ENCODE data around the gene PRKAR2B.

DNA sequence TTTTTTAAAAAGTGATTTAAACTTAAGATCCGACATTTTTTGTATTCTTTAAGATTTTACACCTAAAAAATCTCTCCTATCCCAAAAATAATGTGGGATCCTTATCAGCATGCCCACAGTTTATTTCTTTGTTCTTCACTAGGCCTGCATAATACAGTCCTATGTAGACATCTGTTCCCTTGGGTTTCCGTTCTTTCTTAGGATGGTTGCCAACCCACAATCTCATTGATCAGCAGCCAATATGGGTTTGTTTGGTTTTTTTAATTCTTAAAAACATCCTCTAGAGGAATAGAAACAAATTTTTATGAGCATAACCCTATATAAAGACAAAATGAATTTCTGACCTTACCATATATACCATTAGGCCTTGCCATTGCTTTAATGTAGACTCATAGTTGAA is 115.9 kb downstream of the PRKAR2B start:
- TF ChIP-seq, protein P1, sequence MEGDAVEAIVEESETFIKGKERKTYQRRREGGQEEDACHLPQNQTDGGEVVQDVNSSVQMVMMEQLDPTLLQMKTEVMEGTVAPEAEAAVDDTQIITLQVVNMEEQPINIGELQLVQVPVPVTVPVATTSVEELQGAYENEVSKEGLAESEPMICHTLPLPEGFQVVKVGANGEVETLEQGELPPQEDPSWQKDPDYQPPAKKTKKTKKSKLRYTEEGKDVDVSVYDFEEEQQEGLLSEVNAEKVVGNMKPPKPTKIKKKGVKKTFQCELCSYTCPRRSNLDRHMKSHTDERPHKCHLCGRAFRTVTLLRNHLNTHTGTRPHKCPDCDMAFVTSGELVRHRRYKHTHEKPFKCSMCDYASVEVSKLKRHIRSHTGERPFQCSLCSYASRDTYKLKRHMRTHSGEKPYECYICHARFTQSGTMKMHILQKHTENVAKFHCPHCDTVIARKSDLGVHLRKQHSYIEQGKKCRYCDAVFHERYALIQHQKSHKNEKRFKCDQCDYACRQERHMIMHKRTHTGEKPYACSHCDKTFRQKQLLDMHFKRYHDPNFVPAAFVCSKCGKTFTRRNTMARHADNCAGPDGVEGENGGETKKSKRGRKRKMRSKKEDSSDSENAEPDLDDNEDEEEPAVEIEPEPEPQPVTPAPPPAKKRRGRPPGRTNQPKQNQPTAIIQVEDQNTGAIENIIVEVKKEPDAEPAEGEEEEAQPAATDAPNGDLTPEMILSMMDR (IDR thresholded peaks at IDR 0.05; ENCODE audit: low read depth, low read length, missing input control) = no peak
- TF ChIP-seq, protein P2, sequence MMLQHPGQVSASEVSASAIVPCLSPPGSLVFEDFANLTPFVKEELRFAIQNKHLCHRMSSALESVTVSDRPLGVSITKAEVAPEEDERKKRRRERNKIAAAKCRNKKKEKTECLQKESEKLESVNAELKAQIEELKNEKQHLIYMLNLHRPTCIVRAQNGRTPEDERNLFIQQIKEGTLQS (IDR thresholded peaks at IDR 0.05) = no peak
- TF ChIP-seq GABPA (IDR thresholded peaks at IDR 0.05 in 1 of 2, conservative IDR thresholded peaks at IDR 0.05 in 1 of 2) = no peak
- TF ChIP-seq, protein P3, sequence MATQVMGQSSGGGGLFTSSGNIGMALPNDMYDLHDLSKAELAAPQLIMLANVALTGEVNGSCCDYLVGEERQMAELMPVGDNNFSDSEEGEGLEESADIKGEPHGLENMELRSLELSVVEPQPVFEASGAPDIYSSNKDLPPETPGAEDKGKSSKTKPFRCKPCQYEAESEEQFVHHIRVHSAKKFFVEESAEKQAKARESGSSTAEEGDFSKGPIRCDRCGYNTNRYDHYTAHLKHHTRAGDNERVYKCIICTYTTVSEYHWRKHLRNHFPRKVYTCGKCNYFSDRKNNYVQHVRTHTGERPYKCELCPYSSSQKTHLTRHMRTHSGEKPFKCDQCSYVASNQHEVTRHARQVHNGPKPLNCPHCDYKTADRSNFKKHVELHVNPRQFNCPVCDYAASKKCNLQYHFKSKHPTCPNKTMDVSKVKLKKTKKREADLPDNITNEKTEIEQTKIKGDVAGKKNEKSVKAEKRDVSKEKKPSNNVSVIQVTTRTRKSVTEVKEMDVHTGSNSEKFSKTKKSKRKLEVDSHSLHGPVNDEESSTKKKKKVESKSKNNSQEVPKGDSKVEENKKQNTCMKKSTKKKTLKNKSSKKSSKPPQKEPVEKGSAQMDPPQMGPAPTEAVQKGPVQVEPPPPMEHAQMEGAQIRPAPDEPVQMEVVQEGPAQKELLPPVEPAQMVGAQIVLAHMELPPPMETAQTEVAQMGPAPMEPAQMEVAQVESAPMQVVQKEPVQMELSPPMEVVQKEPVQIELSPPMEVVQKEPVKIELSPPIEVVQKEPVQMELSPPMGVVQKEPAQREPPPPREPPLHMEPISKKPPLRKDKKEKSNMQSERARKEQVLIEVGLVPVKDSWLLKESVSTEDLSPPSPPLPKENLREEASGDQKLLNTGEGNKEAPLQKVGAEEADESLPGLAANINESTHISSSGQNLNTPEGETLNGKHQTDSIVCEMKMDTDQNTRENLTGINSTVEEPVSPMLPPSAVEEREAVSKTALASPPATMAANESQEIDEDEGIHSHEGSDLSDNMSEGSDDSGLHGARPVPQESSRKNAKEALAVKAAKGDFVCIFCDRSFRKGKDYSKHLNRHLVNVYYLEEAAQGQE (IDR thresholded peaks at IDR 0.05) = no peak
- TF ChIP-seq TAF1 (conservative IDR thresholded peaks at IDR 0.05) = no peak
- TF ChIP-seq YY1 (IDR thresholded peaks at IDR 0.05) = no peak
- TF ChIP-seq, protein P4, sequence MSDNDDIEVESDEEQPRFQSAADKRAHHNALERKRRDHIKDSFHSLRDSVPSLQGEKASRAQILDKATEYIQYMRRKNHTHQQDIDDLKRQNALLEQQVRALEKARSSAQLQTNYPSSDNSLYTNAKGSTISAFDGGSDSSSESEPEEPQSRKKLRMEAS (IDR thresholded peaks at IDR 0.05) = no peak
- TF ChIP-seq EGR1 (IDR thresholded peaks at IDR 0.05; ENCODE audit: low read depth in 2 of 2) = no peak
- no peak for TF ChIP-seq SP1 (IDR thresholded peaks at IDR 0.05)
- TF ChIP-seq RAD21 (IDR thresholded peaks at IDR 0.05) = no peak
- TF ChIP-seq HNF4A (conservative IDR thresholded peaks at IDR 0.05) = no peak
- TF ChIP-seq FOXA1 (IDR thresholded peaks at IDR 0.05) = no peak
- no peak for TF ChIP-seq NR2F2 (IDR thresholded peaks at IDR 0.05)
